HG02938 (cell line): ENCODE results near the gene NEURL1B.

Experiments used
- ATAC-seq: cut with Tn5 transposase; IDR thresholded peaks from one replicate; pipeline ENCODE4 v1.9.1; 2021; ENCODE audit warnings: mild to moderate bottlenecking, moderate library complexity; ENCODE audit not compliant: unreplicated experiment

NEURL1B gene

DNA sequence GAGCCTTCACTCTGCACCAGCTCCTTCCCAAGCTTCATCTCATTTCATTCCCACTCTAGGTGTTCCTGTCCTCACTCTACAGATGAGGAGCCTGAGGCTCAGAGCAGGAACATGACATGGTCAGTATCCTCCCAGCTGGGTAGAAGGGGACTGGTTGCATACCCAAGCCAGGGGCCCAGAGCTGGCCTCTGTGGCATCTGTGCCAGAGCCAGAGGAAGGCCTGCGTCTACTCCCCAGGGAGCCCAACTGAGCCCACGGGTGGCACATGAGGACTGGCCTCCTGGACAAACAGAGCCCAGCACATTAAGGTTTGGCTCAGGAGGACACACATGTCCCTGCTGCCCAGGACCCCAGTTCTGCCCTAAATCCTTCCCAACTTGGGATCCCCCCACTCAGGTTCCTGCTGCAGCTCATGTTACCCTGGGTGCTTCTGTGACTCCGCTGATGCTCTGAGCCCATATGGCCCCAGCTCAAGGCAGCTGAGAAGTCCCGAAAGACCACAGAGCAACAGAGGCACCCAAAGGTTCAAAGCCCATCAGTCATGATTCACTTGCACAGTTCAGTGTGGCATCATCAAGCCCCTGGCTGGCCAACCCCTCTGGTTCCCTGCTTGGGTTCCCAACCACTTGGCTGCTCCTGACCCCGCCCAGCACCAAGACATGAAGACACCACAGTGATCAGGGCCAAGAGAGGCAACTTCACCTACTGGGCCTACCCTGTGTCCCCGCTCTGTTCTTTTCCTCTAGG, 8.5 kb upstream of the NEURL1B start:
- no peak for ATAC-seq

DNA sequence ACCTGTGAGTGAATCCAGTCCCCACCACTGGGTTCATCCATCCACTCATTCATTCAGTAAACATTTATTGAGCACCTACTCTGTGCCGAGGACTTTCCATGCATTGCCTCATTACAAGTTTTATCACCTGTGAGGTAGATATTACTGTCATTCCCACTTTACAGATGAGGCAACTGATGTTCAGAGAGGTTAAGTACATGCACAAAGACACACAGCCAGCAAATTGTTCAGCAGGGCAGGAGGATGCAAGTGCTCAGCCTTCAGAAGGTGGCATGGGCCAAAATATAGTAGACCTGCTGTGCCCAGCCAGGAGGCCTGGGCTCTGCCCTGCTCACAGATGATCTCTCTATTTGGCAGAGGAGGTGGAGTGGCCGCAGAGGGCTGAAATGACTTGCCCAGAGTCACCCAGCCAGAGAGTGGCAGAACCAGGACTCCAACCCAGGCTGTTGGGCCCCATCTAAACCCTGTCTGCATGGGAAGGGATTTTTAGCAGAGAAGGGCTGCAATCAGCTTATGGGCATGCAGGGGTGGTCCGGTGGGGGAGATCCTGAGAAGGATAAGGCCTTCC, 7.6 kb upstream of the NEURL1B start:
- no peak for ATAC-seq

DNA sequence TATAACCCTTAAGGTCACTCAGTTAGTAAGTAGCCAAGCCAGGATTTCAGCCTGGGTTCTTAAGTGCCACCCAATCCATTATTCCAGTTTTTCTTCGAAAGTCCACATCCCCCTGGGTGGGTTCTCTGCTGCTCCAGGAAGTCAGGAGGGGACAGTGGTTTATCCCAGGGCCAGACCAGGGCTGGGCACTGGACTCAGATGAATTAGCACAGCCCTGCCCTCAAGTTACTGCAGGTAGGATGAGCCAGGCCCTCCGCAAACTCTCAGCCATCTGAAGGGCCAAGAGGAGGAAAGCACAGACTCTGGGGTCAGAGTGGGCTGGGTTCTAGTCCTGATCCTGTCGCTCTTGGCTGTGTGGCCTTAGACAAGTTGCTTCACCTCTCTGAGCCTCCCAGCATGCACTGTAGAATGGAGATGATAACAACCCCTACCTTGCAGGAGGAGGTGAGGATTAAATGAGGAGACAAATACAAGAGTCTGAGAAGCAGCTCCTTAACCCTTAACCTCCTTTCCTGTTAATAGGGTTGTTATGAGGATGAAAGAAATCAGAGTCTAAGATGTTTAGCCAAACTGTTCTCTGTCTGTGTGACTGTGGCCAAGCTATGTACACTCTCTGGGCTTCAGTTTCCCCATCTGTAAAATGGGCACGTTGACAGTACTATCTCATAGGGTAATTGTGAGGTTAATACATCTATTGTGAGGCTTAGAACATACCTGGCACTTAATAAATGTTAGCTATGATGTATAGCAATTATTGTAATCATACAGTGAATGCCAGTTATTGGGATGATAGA, 6.8 kb upstream of the NEURL1B start:
- ATAC-seq: no peak

DNA sequence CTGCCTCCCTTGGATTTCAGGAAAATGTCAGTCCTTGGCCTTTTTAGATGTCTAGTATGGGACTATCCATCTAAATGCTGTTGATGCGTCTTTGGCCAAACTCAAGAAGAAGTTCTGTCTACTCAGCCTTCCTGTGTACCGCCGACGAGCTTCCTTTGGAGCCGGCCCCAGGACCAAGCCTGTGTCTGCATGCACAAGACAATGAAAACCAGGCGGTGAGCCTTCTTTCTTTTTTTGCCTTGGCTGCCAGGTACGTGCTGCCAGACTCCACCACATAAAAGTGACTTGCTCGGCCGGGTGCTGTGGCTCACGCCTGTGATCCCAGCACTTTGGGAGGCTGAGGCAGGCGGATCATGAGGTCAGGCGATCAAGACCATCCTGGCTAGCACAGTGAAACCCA, 6.0 kb upstream of the NEURL1B start:
- no peak for ATAC-seq

DNA sequence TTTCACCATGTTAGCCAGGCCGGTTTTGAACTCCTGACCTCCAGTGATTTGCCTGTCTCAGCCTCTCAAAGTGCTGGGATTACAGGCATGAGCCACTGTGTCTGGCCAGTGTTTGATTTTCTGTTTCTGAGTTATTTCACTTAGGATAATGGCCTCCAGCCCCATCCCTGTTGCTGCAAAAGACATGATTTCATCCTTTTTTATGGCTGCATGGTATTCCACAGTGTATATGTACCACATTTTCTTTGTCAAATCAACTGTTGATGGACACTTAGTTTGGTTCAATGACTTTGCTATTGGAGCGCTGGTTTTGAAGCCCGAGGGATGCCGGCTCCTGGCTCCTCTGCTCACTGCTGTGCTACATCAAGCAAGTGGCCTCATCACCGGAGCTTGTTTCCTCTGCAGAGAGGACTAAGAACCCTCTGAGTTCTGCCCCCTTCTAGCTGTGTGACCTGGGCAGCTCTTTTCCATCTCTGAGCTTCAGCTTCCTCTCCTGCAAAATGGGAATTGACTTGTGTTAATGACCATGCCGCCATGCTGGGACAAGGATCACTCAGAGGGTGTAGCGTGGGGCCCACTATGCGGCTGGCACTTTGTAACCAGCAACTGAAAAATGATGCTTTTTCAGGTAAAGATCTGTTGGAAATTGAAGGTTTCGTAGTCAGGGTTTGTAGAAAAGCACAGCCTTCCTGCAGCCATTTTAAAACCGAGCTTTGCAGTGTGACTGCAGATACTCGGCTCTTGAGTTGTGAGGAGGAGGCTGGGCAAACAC, 4.6 kb upstream of the NEURL1B start:
- no peak for ATAC-seq

DNA sequence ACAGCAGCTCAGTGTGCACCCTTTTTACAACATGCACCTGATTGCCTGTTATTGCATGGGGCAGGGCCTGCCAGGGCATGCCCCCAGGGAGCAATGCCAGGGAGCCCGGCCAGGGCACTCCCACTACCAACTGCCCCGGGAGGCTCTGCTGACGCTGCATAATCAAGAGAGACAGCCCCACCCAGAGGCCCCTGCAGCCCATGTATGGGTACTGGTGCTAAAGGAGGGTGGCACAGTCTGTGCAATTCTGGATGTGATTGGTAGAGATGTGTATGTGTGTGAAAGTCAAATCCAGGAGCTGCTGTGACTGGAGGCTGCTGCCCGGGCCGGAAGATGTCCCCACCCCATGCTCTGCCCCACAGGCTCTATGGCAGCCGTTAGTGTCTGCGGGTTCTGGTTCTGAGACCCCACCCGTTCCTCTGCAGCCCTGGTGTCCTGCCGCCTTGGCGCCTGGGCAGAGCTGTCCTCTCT, 3.9 kb upstream of the NEURL1B start:
- no peak for ATAC-seq

DNA sequence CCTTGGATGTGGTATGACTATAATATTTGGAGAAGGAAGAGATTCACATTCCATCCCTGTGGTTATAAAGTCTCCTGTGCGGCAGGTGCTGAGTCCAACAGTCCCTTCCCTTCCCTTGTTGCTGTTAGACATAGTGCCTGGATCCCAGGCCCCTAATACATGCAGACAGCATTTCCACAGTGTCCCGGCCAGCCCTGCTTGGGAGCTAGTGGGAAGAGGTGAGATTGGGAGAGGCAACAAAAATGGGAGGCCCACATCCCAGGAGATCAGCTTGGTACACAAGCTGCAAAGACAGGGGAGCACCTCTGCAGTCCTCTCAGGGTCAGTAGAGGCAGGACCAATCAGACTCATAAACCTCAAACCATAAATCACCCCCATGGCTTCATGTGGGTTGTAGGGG, 3.3 kb upstream of the NEURL1B start:
- no peak for ATAC-seq

DNA sequence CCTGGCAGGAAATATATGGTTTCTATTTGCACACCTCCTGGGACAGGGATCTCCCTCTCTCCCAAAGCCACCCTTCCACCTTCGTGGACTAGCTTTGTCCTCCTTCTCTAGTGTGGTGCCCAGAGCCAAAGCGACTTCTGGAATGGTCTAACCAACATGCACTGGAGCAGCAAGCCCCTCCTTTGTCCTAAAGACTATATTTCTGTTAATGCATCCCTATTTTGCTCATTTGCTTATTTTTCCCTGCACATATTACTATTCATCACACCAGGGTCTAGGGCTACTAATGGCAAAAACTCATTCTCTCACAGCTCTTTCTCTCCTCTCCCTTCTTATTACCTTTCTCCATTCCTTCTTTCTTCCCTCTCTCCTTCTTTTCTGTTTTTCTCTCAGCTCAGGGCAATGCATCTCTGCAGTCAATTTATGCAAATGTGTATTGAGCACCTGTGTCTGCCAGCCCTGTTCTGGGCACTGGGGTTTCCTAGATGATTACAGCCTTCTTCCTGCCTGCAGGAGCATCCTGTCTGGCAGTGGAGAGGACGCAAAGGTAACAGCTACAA, 2.8 kb upstream of the NEURL1B start:
- ATAC-seq: no peak

DNA sequence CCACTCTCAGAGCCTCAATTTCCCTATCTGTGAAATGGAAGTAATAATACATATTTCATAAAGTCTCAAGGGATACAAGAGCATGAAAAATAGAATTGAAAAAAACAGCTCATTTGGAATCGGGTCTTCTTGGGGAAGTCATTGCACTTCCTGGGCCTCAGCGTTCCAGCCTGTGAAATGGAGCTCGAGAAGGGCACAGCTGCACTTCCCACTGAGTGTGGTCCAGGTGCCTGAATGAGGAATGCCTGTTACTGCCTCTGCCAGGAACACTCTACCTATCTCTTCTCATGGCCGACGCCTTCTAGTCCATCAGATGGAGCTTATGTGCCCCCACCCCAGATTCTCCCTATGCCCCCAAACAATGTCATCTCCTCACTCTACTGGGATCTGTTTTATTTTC, 924 bp upstream of the NEURL1B start:
- no peak for ATAC-seq

DNA sequence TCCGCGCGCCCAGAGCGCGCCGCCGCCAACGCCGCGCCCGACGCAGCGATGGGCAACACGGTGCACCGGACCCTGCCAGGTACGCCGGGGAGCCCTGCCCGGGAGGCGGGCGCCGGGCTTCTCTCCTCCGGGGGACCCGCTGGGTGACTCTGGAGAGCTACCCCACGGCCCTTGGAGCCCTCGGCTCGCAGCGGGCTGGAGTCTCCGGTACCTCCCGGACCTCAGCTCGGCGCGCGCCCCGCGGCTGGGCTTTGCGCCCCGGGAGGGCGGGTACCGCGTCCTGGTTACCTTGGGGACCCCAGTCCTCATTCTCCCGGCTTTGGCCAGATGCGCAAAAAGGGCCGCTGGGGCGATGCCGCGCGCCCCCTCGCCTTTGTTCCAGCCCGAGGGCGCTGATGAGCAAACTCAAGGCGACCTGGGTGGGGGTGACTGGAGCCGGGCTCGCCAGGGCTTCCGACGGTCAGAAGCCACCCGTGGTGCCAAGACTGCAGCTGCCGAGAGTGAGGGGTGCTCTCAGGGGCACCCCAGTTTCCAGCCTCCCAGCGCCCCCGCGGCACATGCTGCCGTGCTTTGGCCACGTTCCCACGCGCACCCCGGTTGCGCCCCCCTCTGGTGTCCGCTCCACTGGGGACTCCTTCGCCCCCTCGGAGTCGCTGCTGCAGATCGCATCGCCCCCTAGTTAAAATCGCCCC, 442 bp downstream of the NEURL1B start:
- no peak for ATAC-seq

DNA sequence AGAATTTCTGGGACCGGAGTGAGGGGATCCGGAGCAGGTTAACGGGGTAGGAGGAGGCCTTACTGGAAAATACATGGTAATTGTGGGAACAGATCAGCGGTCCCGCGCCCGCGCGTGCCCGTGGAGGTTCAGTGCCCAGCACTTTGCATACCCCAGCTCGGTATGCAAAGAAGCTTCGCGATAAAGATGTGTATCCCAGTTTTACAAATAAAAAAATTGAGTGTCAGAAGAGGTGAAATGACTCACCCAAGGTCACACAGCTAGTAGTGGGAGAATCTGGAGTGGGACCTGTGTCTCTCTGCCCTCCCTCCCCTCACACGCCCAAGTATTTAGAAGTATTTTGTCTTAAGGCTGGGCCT, 967 bp downstream of the NEURL1B start:
- ATAC-seq: no peak

DNA sequence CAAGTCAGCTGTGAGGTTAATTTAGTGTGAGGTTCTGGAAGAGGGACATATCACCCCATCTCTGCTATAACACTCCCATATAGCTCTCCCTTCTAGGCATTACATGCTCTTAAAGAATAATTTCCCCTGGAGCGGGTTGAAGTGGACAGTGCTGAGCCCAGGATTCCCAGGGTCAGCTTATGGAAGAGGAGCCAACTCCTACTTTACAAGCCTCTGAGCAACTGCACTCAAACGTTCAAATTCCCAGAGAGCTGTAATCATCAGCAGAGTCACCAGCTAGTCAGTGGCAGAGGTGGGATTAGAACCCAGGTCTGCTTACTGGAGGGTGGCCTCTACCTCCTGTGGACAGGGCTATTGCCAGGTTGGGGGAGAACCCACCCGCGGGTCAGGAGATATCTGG, 1.4 kb downstream of the NEURL1B start:
- ATAC-seq: no peak

DNA sequence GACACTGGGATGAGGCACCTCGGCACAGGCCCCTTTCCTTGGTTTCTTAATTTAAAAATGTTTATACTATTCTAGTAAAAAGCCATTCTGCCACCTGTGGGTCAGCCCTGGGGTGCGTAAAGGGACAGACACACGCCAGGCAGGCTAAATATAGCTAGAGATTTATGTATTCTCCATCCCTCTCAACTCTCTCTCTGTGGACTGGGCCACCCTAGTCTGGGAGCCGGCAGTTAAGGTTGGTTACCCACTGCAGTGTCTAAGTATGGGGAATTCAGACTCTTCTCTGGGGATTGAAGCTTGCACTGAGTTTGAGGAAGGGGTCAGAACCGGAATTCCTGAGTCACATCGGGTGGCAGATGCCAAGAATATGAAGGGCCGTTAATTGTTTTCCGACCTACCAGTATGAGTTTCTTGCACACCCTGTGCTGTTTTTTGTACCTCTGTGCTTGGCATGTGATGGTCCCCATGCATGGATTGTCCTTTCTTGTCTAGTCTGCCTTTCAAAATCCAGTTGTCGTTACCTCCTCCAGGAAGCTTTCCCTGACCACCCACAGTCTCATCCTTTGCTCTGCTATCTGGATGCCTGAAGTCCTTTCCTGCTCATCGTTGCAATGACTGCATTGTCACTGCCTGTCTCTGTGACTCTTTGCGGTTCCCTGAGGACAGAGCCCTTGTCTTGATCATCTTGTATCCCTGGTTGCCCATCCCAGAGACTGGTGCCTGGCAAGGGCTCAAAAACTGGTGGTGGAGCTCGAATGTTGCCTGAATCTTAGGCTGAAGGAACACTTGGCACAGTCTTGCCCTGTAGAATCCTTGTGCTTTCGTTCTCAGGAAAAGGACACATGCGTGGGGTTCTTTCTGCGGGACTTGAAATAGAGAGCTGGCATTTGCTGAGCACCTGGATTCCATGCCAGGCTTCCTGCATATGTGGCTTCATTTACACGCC, 2.1 kb downstream of the NEURL1B start:
- no peak for ATAC-seq

DNA sequence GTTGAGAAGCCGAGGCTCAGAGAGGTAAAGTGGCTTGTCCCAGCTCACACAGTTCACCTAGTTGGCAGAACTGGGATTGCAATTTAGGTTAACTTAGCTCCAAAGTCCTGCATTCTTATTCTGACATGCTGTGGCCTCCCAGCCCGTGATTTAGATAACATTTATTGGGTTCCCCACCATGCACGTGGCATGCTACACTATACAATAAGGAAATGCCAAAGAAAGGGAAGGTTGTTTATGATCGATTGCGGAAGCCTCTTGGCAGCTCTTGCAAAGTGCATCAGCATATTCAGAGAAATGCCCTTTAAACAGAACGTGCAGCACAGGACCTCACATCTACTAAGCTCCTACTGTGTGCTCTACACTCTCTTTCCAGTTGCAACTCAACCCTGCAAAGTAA, 3.2 kb downstream of the NEURL1B start:
- no peak for ATAC-seq

DNA sequence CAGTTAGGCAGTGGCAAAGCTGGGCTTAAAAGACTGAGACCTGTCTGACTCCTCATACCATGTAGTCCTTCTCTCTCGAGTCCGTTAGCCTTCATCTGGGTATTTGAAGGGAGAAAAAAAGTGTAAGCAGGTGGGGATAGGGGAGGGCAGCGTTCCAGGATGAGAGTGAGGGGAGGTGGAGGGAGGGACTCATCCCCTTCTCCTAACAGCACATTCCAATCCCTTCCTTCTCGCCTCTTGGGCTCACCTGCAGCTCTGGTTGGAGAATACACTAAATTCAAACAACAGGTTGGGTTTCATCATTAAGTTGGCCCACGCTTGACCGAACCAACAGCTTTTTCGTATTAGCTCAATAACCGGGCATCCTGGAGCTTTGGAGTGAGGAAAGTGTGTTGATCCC, 3.6 kb downstream of the NEURL1B start:
- ATAC-seq: no peak

DNA sequence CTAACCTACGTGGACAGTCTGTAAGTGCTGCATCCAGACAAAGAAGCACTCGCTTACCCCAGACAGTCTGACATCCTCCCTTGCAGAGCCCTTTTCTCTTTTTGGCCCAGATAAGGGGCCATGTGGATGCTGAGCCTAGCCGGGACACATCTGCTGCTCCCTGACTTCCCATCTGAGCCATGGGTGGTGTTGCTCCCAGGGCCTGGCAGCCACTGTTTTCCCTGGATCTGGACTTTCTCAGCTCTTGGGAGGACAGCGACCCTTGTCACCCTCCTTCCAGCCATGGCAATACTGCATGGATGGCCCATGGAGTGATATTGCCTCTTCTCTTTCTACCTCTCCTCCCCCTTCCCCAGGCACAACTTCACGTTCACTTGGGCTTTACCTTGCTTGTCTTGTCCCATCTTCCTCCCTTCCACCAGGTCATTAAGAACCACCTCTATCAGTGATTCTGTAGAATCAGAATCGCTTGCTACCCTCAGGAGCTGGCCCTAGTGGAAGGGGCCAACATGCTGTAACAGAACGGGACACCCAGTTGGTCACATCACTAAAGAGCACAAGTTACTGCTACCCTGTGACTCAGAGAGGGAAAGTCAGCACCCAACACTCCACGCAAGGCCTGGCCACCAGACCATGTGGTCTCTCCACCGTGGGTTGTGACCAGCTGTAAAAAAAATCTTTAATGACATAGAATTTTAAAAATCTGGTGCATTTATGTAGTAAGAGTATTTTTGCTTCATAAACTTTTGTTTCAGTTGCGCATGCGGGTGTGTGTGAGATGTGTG, 4.4 kb downstream of the NEURL1B start:
- no peak for ATAC-seq

DNA sequence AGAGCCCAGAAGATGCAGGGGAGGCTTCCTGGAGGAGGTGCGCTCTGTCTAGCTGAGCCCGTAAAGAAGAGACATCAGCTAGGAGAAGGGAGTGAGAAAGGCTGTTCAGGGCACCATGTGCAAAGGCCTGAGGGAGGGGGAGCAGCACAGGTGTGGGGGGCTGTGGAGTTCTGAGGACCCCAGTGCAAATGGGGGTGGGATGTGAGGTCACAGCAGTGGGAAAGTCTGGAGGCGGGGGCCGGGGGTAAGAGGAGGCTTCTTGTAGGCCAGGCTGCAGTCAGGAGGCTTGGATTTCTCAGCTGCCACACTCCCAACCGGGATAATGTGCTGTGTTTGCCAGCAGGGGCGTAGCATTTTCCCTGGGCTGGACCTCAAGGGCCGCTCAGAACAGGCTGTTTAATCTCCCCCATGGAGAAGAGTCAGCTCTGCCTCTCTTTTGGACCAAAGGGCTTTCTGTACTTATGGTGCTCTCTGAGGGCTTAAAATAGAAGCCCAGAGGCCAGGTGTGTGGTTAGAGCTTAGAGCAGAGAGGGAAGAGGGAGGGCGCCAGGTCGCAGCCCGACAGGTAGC, 5.7 kb downstream of the NEURL1B start:
- no peak for ATAC-seq

DNA sequence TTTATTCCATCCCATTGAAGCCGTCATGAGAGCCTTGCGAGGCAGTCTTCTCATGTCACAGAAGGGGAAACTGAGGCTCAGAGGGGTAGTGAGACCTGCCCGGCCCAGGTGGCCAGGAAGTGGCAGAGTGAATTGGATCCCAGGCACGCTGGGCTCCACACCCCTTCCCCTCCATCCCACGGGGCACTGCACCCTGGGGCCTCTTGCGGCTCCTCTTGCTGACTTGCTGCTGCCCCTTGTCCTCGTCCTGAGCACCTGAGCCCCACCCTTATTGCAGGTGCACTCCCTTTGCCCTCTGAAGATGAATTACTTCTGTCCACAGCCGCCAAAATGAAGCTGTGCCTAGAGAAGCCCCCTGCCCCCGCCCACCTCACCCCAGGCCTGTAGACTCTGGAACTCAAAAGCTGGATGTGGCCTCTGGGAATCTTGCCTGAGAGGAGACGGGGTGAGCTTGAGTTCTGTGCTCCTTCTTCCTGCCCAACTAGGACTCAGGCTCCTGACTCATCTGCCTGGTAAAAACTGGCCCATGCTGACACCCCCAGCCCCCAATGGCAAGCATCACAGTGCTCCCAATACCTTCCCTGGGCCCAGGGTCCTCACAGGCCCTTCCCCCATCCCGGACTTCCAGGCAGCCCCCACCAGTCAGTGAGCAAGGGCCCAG, 6.4 kb downstream of the NEURL1B start:
- no peak for ATAC-seq
